Fibroblast of lung (primary cell): ENCODE results near the gene PLCH2. TPM values are rescaled to one million over a fixed set of nuclear protein-coding genes. Genes with fewer than 3 reads are reported as not detected.

Source experiments
- DNase-seq, 2 donors: peaks; one replicate each; pipeline versions ENCODE4 v3.0.0 to v3.0.0-alpha.2; 2010; ENCODE audit warnings: low read depth in 2 of 2
- H2AFZ ChIP-seq: 2 replicates; pipeline ENCODE4 v1.5.1; 2012; ENCODE audit warnings: low read length, control low read depth, inconsistent platforms
- H3K27ac ChIP-seq: 2 replicates; pipeline ENCODE4 v1.5.1; 2011; ENCODE audit warnings: low read length, control low read depth; ENCODE audit not compliant: insufficient read depth
- H3K27me3 ChIP-seq: 2 replicates; pipeline ENCODE4 v1.5.1; 2011; ENCODE audit warnings: mild to moderate bottlenecking, low read length; ENCODE audit not compliant: control insufficient read depth, insufficient read depth
- H3K36me3 ChIP-seq: 2 replicates; pipeline ENCODE4 v1.5.1; 2011; ENCODE audit warnings: low read length; ENCODE audit not compliant: control insufficient read depth, insufficient read depth
- H3K4me1 ChIP-seq: 2 replicates; pipeline ENCODE4 v1.5.1; 2011; ENCODE audit warnings: low read length; ENCODE audit not compliant: control insufficient read depth, insufficient read depth; ENCODE audit errors: extremely low read depth
- H3K4me2 ChIP-seq: 2 replicates; pipeline ENCODE4 v1.5.1; 2011; ENCODE audit warnings: low read length, control low read depth; ENCODE audit not compliant: insufficient read depth; ENCODE audit errors: extremely low read depth
- H3K4me3 ChIP-seq, 4 experiments: fragments of 200-600 bp in 1 of 4; sonication (generic) in 1 of 4; replicated peaks in 1 of 4; 2 replicates each; pipeline ENCODE4 v1.5.1; 2011 to 2016; ENCODE audit warnings: low read length in 4 of 4, low read depth in 3 of 4, mild to moderate bottlenecking in 3 of 4, control low read depth in 2 of 4, inconsistent platforms in 1 of 4, mixed read lengths in 1 of 4; ENCODE audit not compliant: insufficient read depth in 1 of 4; ENCODE audit errors: control extremely low read depth in 1 of 4
- H3K79me2 ChIP-seq: 2 replicates; pipeline ENCODE4 v1.5.1; 2012; ENCODE audit warnings: mild to moderate bottlenecking, low read length, inconsistent platforms; ENCODE audit not compliant: control insufficient read depth, insufficient read depth
- H3K9ac ChIP-seq: 2 replicates; pipeline ENCODE4 v1.5.1; 2011; ENCODE audit warnings: mild to moderate bottlenecking, low read length, control low read depth; ENCODE audit not compliant: insufficient read depth
- H3K9me3 ChIP-seq: 2 replicates; pipeline ENCODE4 v1.5.1; 2012; ENCODE audit warnings: low read depth, low read length; ENCODE audit not compliant: control insufficient read depth, insufficient read depth
- H4K20me1 ChIP-seq: 2 replicates; pipeline ENCODE4 v1.5.1; 2011; ENCODE audit warnings: low read length; ENCODE audit not compliant: control insufficient read depth, insufficient read depth; ENCODE audit errors: extremely low read depth
- EZH2 ChIP-seq: IDR thresholded peaks from 2 replicates; pipeline ENCODE4 v1.5.1; 2012; ENCODE audit warnings: low read length, control low read depth, mild to moderate bottlenecking; ENCODE audit errors: missing control alignments
- polyA plus RNA-seq, 2 donors: library from polyadenylated mRNA; depleted of rRNA in 1 of 2; stranded (reverse) in 1 of 2; unstranded in 1 of 2; fragments of >200 nt; gene quantifications; 2 replicates each; pipeline ENCODE4 v1.2.1, GENCODE V29; 2011 to 2012; ENCODE audit warnings: missing spikeins in 1 of 2
- total RNA-seq: library from RNA; depleted of rRNA; stranded (reverse); fragments of >200 nt; gene quantifications from 2 replicates; pipeline ENCODE4 v1.2.1, GENCODE V29; 2014
- TF ChIP-seq, protein P1 (sequence below), 2 donors: IDR thresholded peaks in 1 of 2; conservative IDR thresholded peaks in 1 of 2; 1 replicate in 1 of 2; 2 replicates in 1 of 2; pipeline ENCODE4 v1.5.1; 2011 to 2012; ENCODE audit warnings: low read length in 2 of 2, control low read depth in 1 of 2, inconsistent platforms in 1 of 2, low read depth in 1 of 2, mild to moderate bottlenecking in 1 of 2

PLCH2 gene
- total and polyA plus RNA-seq, 2 donors (not counting 1 experiment from before 2014, with no cell fraction given), result 0.02 to 0.17 TPM

- TF ChIP-seq EZH2, result no peak
- TF ChIP-seq, protein P1, sequence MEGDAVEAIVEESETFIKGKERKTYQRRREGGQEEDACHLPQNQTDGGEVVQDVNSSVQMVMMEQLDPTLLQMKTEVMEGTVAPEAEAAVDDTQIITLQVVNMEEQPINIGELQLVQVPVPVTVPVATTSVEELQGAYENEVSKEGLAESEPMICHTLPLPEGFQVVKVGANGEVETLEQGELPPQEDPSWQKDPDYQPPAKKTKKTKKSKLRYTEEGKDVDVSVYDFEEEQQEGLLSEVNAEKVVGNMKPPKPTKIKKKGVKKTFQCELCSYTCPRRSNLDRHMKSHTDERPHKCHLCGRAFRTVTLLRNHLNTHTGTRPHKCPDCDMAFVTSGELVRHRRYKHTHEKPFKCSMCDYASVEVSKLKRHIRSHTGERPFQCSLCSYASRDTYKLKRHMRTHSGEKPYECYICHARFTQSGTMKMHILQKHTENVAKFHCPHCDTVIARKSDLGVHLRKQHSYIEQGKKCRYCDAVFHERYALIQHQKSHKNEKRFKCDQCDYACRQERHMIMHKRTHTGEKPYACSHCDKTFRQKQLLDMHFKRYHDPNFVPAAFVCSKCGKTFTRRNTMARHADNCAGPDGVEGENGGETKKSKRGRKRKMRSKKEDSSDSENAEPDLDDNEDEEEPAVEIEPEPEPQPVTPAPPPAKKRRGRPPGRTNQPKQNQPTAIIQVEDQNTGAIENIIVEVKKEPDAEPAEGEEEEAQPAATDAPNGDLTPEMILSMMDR (conservative IDR thresholded peaks at IDR 0.05 in 1 of 2, IDR thresholded peaks at IDR 0.05 in 1 of 2; ENCODE audit: low read depth in 1 of 2, low read length in 2 of 2), result no peak
- peaks cover 11% of the 10 kb centered on the region for H3K79me2 ChIP-seq
- H3K9ac ChIP-seq, result no peak overlapping the region
- no peaks in the 10 kb centered on the region for H3K27me3 ChIP-seq
- no peak overlapping the region for H3K4me2 ChIP-seq
- no peak overlapping the region for H3K4me3 ChIP-seq
- peaks cover 4% of the 10 kb centered on the region for H3K4me1 ChIP-seq
- H2AFZ ChIP-seq, result no peak overlapping the region
- no peak for DNase-seq
- H3K9me3 ChIP-seq, result no peaks in the 10 kb centered on the region
- no peaks in the 10 kb centered on the region for H4K20me1 ChIP-seq
- peaks cover 30% of the 10 kb centered on the region for H3K36me3 ChIP-seq
- no peak overlapping the region for H3K27ac ChIP-seq
Observed at GRCh38 chr1:2518528-2518927, 42.4 kb downstream of the PLCH2 start.

DNA sequence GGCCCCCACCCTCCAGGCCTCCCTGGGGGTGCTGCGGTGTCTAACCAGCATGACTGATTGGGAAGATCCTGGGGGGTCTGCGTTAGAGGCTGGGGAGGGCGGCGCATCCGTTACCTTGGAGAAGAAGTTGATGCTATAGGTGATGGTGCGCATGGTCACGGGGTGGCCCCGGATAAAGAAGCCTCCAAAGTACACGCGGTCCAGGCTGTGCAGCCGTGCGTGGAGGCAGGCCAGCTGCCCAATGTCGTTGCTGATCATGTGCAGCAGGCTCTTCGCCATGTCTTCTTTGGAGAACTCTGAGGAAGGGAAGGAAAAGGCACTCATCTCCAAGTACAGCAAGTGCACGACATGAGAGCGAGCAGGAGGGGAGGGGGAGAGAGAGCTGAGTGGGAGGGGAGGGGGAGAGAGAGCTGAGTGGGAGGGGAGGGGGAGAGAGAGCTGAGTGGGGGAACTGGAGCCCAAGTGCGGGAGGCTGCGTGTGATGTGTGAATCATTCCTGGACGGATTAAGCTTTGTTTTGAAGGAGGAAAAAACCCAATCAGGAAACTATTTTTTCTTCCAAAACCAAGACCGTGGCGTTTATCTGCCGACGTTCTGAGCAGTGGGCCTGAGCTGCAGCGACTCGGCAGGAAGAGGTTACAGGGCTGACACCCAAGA lies 43.1 kb downstream of the PLCH2 start:
- Histone ChIP-seq H3K4me2 (no peak overlapping the region), H3K27me3 (no peaks in the 10 kb centered on the region), H3K4me3 (no peak overlapping the region), H3K9me3 (no peaks in the 10 kb centered on the region), H4K20me1 (no peaks in the 10 kb centered on the region), H3K9ac (no peak overlapping the region), H3K79me2 (peaks cover 17% of the 10 kb centered on the region), H3K4me1 (peaks cover 10% of the 10 kb centered on the region), H3K36me3 (peaks cover 26% of the 10 kb centered on the region), H2AFZ (no peak overlapping the region), H3K27ac (no peak overlapping the region)
- DNase-seq, result no peak
- no peak for TF ChIP-seq EZH2
- TF ChIP-seq, protein P1 (conservative IDR thresholded peaks at IDR 0.05 in 1 of 2, IDR thresholded peaks at IDR 0.05 in 1 of 2; ENCODE audit: low read depth in 1 of 2, low read length in 2 of 2), result no peak

- Histone ChIP-seq H4K20me1 (no peaks in the 10 kb centered on the region), H3K27ac (no peak overlapping the region), H3K4me3 (no peak overlapping the region), H2AFZ (no peak overlapping the region), H3K79me2 (peaks cover 23% of the 10 kb centered on the region), H3K9ac (no peak overlapping the region), H3K36me3 (peaks cover 27% of the 10 kb centered on the region), H3K9me3 (no peaks in the 10 kb centered on the region), H3K4me1 (peaks cover 13% of the 10 kb centered on the region), H3K27me3 (no peaks in the 10 kb centered on the region), H3K4me2 (no peak overlapping the region)
- no peak for DNase-seq
- no peak for TF ChIP-seq EZH2
- TF ChIP-seq, protein P1 (conservative IDR thresholded peaks at IDR 0.05 in 1 of 2, IDR thresholded peaks at IDR 0.05 in 1 of 2; ENCODE audit: low read depth in 1 of 2, low read length in 2 of 2), result no peak
Observed at GRCh38 chr1:2519729-2520128, 43.6 kb downstream of the PLCH2 start.
